ENCODE measurements around the gene NDUFA11.

- no peak for TF ChIP-seq POLR2A (IDR thresholded peaks at IDR 0.05; ENCODE audit: low read depth, low read length)
- TF ChIP-seq POLR2AphosphoS5 (IDR thresholded peaks at IDR 0.05; ENCODE audit: low read depth, low read length) = no peak
- TF ChIP-seq TAF1 (IDR thresholded peaks at IDR 0.05; ENCODE audit: borderline replicate concordance, low read depth, low read length) = no peak
Measured at GRCh38 chr19:5934774-5935472, 31.3 kb upstream of the NDUFA11 start.

All from GM12892 (cell line).